Upper lobe of left lung (tissue), 4 donors: Measurements from ENCODE around the gene PEX10.

Source experiments
- CTCF ChIP-seq, 6 experiments: fragments of 450-650 bp in 4 of 6; fragments of 200-600 bp in 2 of 6; sonication (generic) in 2 of 6; IDR thresholded peaks; one replicate each; pipeline ENCODE4 v1.5.1; 2016 to 2019; ENCODE audit warnings: antibody characterized with exemption in 6 of 6
- EP300 ChIP-seq, 4 donors: sonication (generic); formaldehyde crosslinking; IDR thresholded peaks; one replicate each; pipeline ENCODE4 v1.5.1; 2017; ENCODE audit warnings: antibody characterized with exemption in 4 of 4, control low read depth in 2 of 4
- POLR2AphosphoS5 ChIP-seq, 2 donors: sonication (generic); formaldehyde crosslinking; IDR thresholded peaks; one replicate each; pipeline ENCODE4 v1.5.1; 2017; ENCODE audit warnings: antibody characterized with exemption in 2 of 2

DNA sequence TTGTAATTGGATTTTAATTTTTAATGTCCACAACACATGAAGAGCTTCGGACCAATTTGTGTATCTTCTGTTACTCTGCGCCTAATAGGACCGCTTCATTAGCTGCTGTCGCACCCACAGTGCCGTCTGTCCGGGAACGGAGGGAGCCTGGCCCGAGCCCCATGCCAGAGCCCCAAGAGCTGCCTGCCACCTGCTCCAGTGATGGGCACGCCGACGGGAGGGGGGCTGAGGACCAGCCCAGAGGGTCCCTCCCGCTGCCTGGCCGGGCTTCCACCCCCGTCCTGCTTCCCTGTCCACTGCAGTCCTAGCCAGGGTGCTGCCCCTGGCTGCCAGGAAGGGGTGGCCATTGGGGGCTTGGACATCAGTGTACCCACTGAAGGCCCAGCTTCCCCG is 33.5 kb upstream of the PEX10 start:
- TF ChIP-seq CTCF (IDR thresholded peaks at IDR 0.05) (no peak), POLR2AphosphoS5 (IDR thresholded peaks at IDR 0.05) (no peak), EP300 (IDR thresholded peaks at IDR 0.05) (no peak)
